Activated gamma-delta T cell treated with Interleukin-2 at 50 U/mL for 16 hours (primary cell): ENCODE data around the gene MYO9A.
"Not testable (repeated sequence)": the region's sequence is repeated elsewhere in the genome, so short reads cannot be mapped to it uniquely, and the experiment has no call there.

Source experiments
- DNase-seq: peaks from one replicate; pipeline ENCODE4 v3.0.0-alpha.2; 2020

MYO9A gene

DNA sequence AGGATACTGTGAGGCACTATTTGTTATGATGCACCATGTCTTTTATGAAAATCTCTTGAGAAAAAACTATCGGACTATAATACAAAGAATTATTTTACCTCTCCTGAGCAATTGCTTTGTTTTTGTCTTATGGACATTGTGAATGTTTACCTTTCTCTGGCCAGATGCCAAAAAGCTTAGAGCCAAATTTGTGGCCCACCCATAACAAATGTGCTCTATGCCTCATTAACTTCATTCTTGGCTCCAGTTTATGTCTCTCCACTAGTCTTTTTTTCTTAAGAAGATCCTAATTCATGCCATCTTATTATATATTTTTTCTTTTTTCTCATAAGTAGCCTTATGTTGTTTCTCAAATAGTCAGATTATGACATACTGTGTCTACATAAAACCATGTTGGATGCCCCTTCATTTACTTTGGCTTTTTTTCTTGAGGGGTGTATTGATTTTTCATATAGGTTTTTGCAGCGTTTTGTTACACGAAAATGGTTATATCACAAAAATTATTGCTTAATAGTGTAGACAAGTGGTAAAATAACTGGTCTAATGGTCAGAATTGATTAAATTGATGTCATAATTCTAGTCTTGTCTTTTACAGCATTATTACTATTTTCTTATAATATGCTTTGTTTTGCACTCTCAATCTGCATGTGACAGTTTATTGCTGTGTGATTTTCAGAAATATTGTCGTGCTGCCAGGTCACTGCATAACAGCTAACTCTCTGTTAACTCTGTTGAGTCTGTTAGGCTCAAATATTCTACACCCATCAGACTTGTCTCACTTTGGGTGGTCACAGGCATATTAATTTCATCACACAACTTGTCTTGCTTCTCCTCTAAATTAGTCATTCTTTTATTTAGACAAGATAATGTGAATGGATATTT is 18.5 kb upstream of the MYO9A start:
- no peak for DNase-seq

DNA sequence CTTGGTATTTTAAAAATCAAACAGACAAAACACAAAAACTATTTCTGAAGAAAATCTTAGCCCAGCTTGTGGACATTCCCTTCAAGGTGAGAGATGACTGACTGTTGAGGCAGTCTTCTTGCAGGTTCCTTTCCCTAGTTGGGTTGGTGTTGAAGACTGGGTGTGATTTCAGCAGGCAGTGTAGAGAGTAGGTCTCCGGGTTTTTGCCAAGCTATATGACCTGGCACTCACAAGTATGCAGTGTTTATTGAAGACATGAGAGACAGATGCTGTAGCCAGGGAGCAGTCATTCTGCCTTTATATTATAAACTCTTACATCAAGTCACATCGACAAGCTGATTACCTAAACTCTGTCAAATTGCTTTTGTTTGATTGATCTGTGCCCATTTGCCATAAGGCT is 17.8 kb upstream of the MYO9A start:
- no peak for DNase-seq

DNA sequence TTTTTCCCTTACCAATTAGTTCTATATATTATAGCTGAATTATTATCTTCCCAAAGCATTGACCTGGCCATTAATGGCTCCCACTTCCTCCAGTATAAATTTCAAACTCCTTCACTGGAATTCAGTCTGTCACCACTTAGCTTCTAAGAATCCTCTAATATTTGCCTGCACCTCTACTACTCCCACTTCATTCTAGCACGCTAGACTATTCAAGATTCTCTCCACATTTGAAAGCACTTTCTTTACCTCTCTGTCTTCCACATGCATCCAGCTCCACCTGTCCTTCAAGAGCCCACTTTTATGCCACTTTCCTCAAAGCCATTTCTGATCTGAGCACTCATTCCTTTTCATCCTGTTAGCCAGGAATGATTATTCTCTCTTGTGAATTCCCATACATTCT is 15.3 kb upstream of the MYO9A start:
- DNase-seq, result no peak

- no peak for DNase-seq
Measured at GRCh38 chr15:72131922-72132321, 14.0 kb upstream of the MYO9A start.

GRCh38 chr15:72130272-72130671 is 12.3 kb upstream of the MYO9A start:
- DNase-seq, result no peak

GRCh38 chr15:72128359-72128758 is 10.4 kb upstream of the MYO9A start:
- DNase-seq, result no peak

DNA sequence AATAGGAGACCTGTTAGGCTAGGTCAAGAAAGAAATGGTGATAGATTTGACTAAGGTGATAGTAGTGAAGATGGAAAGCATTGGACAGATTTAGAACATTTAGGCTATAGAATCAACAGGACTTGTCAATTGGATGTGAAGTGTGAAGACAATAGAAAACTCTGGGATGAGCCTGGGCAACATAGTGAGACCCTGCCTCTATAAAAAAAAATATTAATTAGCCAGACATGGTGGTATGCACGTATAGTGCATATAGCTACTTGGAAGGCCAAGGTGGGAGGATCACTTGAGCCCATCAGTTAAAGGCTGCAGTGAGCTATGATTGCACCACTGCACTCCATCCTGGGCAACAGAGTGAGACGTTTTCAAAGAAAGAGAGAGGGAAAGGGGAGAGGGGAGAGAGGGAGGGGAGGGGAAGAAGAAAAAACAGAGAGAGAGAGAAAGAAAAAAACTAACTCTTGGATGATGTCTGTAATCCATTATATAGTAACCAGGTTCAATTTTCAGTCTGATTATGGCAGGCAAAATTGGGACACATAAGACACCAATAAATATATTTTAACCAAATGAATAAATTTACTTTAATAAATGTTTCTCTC is 9.9 kb upstream of the MYO9A start:
- no peak for DNase-seq

DNA sequence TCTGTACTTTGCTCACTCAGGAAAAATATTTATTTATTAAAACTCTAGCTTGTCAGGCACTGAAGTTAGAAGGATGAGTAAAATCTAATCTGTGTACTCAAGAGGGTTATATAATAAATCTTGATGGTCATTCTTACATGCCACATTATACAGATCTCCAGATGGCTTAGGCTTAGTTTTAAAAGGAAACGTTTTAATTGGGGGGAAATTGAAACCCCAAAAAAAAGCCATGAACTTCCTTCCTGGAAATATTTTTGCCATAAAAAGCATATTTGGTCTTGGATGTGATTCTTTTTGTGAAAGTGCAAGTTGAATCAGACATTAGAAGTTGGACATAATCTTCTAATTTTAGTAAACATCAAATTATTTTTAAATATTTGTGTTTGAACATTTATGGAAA is 6.3 kb upstream of the MYO9A start:
- DNase-seq, result no peak

DNA sequence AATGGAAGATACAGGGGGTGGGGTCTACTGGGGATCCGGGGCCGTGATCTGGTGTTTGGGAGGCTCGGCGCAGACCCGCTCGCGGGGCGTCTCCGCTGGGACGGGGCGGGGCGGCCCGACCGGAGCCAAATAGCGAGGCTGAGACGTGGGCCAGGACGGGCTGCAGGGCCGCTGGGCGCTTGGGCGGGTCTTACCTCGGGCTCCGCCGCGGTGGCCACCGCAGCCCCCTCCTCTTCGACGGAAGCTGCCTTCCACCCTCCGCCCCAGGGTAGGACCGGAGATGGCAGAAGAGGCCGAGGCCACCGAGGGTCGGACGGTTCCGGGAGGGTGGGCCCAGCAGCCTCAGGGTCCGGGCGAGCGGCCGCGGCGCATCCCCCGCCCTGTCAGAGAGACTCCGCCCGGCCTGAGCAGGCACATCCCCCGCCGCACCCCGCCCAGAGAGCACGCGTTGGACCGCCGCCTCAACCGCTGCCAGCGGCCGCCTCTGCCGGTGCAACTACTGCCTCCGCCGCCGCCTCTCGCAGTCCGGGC is 399 bp downstream of the MYO9A start:
- DNase-seq, result peak; percentile 57

DNA sequence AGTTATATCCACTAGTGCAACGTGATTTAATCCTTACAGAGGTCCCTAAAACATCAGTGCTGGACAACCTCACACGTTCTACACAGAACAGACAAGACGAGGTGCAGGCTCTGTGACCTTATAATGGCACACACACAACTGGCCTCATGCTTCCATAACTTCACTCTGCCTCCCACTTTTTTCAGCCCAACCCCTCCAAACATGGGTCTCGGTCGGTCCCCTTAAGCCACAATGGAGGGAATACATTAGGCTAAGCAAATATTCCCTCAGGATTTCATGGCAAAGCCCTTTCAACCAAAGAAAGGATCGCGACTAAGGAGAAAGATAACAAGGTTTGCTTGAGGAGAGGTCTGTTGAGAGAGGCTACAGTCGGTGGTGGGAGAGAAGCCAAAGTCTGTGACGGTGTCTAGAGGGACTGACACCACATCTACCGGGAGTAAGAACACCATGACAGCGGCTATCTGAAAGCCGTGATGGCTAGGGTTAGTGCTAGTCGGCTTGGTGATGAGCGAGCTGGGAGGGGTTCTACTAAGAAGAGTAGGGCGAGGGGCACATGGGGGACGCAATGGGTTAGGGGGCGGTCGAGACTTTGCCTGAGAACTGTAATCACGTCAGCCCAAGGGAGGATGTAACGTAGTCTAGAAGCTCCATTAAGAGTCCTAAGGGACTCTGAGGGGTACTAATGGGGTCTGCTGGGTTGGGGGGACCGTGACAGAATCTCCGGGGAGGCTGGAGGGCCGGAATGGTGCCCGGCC is 1.0 kb downstream of the MYO9A start:
- DNase-seq, result no peak

- no peak for DNase-seq
Measured at GRCh38 chr15:72113347-72114031, 4.5 kb downstream of the MYO9A start.

DNA sequence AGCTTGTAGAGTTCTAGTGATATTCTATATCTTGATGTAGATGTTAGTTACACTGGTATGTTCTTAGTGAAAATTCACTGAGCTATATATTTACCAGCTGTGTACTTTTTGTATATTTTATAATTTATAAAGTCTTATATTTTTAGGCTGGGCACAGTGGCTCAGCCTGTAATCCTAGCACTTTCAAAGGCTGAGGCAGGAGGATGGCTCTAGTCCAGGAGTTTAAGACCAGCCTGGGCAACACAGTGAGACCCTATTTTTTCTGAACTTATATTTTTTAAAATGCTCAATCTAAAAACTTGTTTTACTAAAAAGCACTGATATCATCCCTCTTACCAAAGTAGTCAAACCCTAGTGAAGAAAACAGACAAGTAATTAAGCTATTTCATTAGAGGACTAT is 5.1 kb downstream of the MYO9A start:
- DNase-seq, result no peak

DNA sequence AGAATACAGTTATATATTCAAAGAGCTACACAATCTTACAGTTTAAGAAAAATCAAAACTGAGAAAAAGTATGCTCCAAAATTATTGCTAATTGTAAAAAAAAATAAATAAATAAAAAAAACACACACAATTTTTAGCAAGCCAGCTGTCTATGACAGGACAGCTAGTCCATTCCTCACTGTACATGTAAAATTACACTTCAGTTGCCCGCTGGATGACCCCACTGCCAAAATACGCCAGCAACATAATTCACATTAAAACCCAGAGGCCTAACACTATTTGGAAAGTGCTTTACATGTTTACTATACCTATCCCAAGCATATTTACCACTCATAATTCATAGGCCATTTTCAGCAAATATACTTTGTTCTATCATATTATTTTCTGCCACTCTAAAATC is 5.8 kb downstream of the MYO9A start:
- DNase-seq, result no peak

DNA sequence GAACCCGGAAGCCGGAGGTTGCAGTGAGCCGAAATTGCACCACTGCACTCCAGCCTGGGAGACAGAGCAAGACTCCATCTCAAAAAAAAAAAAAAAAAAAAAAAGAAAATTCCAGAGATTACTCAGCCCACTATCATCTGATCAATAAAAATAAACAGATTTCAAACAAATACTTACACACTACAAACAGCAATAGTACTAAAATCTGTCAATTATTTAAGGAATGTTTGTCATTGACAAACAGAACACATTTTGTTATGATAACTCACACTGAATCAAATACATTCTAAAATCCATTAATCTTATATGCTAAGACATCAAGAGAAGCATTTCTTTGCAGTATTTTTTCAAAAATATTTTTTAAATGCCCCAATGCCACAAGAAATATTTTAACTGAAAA is 7.6 kb downstream of the MYO9A start:
- DNase-seq, result no peak

DNA sequence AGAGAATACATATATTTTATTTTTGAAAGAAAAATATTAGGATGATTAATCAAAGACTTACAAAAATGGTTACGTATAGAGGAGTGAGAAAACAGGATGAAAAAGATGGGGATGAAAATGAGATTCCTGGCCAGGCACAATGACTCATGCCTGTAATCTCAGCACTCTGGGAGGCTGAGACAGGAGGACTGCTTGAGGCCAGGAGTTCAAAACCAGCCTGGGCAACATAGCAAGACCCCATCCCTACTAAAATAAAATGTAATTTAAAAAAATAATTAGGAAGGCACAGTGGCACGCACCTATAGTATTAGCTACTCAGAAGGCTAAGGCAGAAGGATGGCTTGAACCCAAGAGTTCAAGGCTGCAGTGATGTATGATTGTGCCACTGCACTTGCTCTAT is 11.9 kb downstream of the MYO9A start:
- no peak for DNase-seq

- DNase-seq, result no peak
Measured at GRCh38 chr15:72105111-72105510, 12.8 kb downstream of the MYO9A start.

DNA sequence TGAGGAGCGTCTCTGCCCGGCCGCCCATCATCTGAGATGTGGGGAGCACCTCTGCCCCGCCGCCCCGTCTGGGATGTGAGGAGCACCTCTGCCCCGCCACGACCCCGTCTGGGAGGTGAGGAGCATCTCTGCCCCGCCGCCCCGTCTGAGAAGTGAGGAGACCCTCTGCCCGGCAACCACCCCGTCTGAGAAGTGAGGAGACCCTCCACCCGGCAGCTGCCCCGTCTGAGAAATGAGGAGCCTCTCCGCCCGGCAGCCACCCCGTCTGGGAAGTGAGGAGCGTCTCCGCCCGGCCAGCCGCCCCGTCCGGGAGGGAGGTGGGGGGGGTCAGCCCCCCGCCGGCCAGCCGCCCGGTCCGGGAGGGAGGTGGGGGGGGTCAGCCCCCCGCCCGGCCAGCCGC is 17.4 kb downstream of the MYO9A start:
- not testable (repeated sequence) for DNase-seq

GRCh38 chr15:72099155-72099554 is 18.8 kb downstream of the MYO9A start:
- no peak for DNase-seq

GRCh38 chr15:72098040-72098439 is 19.9 kb downstream of the MYO9A start:
- no peak for DNase-seq

GRCh38 chr15:72096796-72097195 is 21.2 kb downstream of the MYO9A start:
- no peak for DNase-seq

- no peak for DNase-seq
Measured at GRCh38 chr15:72092691-72093090, 25.3 kb downstream of the MYO9A start.

- no peak for DNase-seq
Measured at GRCh38 chr15:72092006-72092405, 25.9 kb downstream of the MYO9A start.
